ENCODE results near the gene ART5. TPM values are rescaled to one million over a fixed set of nuclear protein-coding genes. Genes with fewer than 3 reads are reported as not detected.

Gene ART5
- total RNA-seq, 2 experiments from 2014 or later = not detected

- H3K4me3 ChIP-seq (ENCODE audit: low read depth, low read length, poor library complexity, severe bottlenecking) = no peak overlapping the region
Measured at GRCh38 chr11:3664032-3664630, 22.3 kb upstream of the ART5 start.

GRCh38 chr11:3662856-3663255, 21.1 kb upstream of the ART5 start:
- H3K9me3 ChIP-seq (ENCODE audit: low read length) = no peaks in the 10 kb centered on the region
- BruUV-seq (replicated peaks) = no TSS peak
- CTCF ChIA-PET (ENCODE audit: unreplicated experiment) = no interaction called here

More at GRCh38 chr11:3664032-3664630, 22.3 kb upstream of the ART5 start:
- H3K79me2 ChIP-seq (ENCODE audit: insufficient read depth, low read depth, low read length) = no peaks in the 10 kb centered on the region
- H3K9me3 ChIP-seq (ENCODE audit: low read length) = no peaks in the 10 kb centered on the region
- BruUV-seq (replicated peaks) = no TSS peak
- peaks cover 16% of the 10 kb centered on the region; the same call in 1 of the 2 replicates for H3K36me3 ChIP-seq (ENCODE audit: insufficient read depth, low read length)
- H3K4me2 ChIP-seq (ENCODE audit: low read length) = no peak overlapping the region
- CTCF ChIA-PET (ENCODE audit: unreplicated experiment) = no interaction called here
- TF ChIP-seq, protein P1, sequence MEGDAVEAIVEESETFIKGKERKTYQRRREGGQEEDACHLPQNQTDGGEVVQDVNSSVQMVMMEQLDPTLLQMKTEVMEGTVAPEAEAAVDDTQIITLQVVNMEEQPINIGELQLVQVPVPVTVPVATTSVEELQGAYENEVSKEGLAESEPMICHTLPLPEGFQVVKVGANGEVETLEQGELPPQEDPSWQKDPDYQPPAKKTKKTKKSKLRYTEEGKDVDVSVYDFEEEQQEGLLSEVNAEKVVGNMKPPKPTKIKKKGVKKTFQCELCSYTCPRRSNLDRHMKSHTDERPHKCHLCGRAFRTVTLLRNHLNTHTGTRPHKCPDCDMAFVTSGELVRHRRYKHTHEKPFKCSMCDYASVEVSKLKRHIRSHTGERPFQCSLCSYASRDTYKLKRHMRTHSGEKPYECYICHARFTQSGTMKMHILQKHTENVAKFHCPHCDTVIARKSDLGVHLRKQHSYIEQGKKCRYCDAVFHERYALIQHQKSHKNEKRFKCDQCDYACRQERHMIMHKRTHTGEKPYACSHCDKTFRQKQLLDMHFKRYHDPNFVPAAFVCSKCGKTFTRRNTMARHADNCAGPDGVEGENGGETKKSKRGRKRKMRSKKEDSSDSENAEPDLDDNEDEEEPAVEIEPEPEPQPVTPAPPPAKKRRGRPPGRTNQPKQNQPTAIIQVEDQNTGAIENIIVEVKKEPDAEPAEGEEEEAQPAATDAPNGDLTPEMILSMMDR (conservative IDR thresholded peaks at IDR 0.05; ENCODE audit: low read length) = no peak
- no peak for TF ChIP-seq EZH2phosphoT487 (IDR thresholded peaks at IDR 0.05; ENCODE audit: borderline replicate concordance, low read depth, low read length)
- intact Hi-C loops (cut with micrococcal nuclease; ENCODE audit: unreplicated experiment) = no loop called here
- H4K20me1 ChIP-seq (ENCODE audit: insufficient read depth, low read length) = no peaks in the 10 kb centered on the region
- no peaks in the 10 kb centered on the region for H3K9me2 ChIP-seq (ENCODE audit: insufficient read depth, low read length)
- POLR2A ChIA-PET = interaction anchor here (0.6 kb wide), 1 partner anchor 9 kb away, joined by 7 read pairs; no protein-coding TSS in a partner anchor
- DNase-seq (ENCODE audit: low spot score) = no peak
- no peak overlapping the region for H2AFZ ChIP-seq (ENCODE audit: low read length)
- H3K27ac ChIP-seq (ENCODE audit: low read depth, low read length, poor library complexity, severe bottlenecking) = no peak overlapping the region
- H3K4me1 ChIP-seq (ENCODE audit: insufficient read depth, low read length, poor library complexity, severe bottlenecking) = no peaks in the 10 kb centered on the region

GRCh38 chr11:3660960-3661359, 19.2 kb upstream of the ART5 start:
- Histone ChIP-seq H3K36me3 (ENCODE audit: insufficient read depth, low read length) (peaks cover 7% of the 10 kb centered on the region; the same call in 1 of the 2 replicates), H3K4me3 (ENCODE audit: low read depth, low read length, poor library complexity, severe bottlenecking) (no peak overlapping the region), H3K9me3 (ENCODE audit: low read length) (no peaks in the 10 kb centered on the region), H3K4me1 (ENCODE audit: insufficient read depth, low read length, poor library complexity, severe bottlenecking) (no peaks in the 10 kb centered on the region), H3K9me2 (ENCODE audit: insufficient read depth, low read length) (no peaks in the 10 kb centered on the region), H3K4me2 (ENCODE audit: low read length) (no peak overlapping the region), H2AFZ (ENCODE audit: low read length) (no peak overlapping the region), H4K20me1 (ENCODE audit: insufficient read depth, low read length) (no peaks in the 10 kb centered on the region), H3K27ac (ENCODE audit: low read depth, low read length, poor library complexity, severe bottlenecking) (no peak overlapping the region), H3K79me2 (ENCODE audit: insufficient read depth, low read depth, low read length) (no peaks in the 10 kb centered on the region)
- intact Hi-C loops (cut with micrococcal nuclease; ENCODE audit: unreplicated experiment) = no loop called here
- ChIA-PET POLR2A (no interaction called here), CTCF (ENCODE audit: unreplicated experiment) (no interaction called here)
- BruUV-seq (replicated peaks) = no TSS peak
- DNase-seq (ENCODE audit: low spot score) = no peak
- TF ChIP-seq, protein P1 (conservative IDR thresholded peaks at IDR 0.05; ENCODE audit: low read length) = no peak
- no peak for TF ChIP-seq EZH2phosphoT487 (IDR thresholded peaks at IDR 0.05; ENCODE audit: borderline replicate concordance, low read depth, low read length)

More at GRCh38 chr11:3662856-3663255, 21.1 kb upstream of the ART5 start:
- H3K36me3 ChIP-seq (ENCODE audit: insufficient read depth, low read length) = peaks cover 16% of the 10 kb centered on the region; the same call in 1 of the 2 replicates
- no peak overlapping the region for H3K4me2 ChIP-seq (ENCODE audit: low read length)
- H3K79me2 ChIP-seq (ENCODE audit: insufficient read depth, low read depth, low read length) = no peaks in the 10 kb centered on the region
- no peaks in the 10 kb centered on the region for H3K9me2 ChIP-seq (ENCODE audit: insufficient read depth, low read length)
- TF ChIP-seq, protein P1 (conservative IDR thresholded peaks at IDR 0.05; ENCODE audit: low read length) = no peak
- no peak for TF ChIP-seq EZH2phosphoT487 (IDR thresholded peaks at IDR 0.05; ENCODE audit: borderline replicate concordance, low read depth, low read length)
- no peak overlapping the region for H3K27ac ChIP-seq (ENCODE audit: low read depth, low read length, poor library complexity, severe bottlenecking)
- H2AFZ ChIP-seq (ENCODE audit: low read length) = no peak overlapping the region
- POLR2A ChIA-PET = no interaction called here
- intact Hi-C loops (cut with micrococcal nuclease; ENCODE audit: unreplicated experiment) = no loop called here
- H3K4me1 ChIP-seq (ENCODE audit: insufficient read depth, low read length, poor library complexity, severe bottlenecking) = no peaks in the 10 kb centered on the region
- H4K20me1 ChIP-seq (ENCODE audit: insufficient read depth, low read length) = no peaks in the 10 kb centered on the region
- DNase-seq (ENCODE audit: low spot score) = no peak
- H3K4me3 ChIP-seq (ENCODE audit: low read depth, low read length, poor library complexity, severe bottlenecking) = no peak overlapping the region

Measured in OCI-LY7 (cell line).